K562 (cell line): ENCODE data around the gene AUNIP. TPM values are rescaled to one million over a fixed set of nuclear protein-coding genes. Genes with fewer than 3 reads are reported as not detected.

Experiments used
- ETS2 ChIP-seq: IDR thresholded peaks from 2 replicates; pipeline ENCODE4 v1.6.1; 2016; ENCODE audit warnings: borderline replicate concordance, missing genetic modification characterization, mild to moderate bottlenecking, moderate library complexity, missing compliant biosample characterization; ENCODE audit not compliant: poor library complexity, severe bottlenecking
- ETV1 ChIP-seq: fragments of 450-650 bp; conservative IDR thresholded peaks from 2 replicates; pipeline ENCODE4 v1.6.1; 2016; ENCODE audit warnings: missing genetic modification characterization, control low read depth, low read depth, missing compliant biosample characterization
- FOXA1 ChIP-seq: fragments of 450-650 bp; IDR thresholded peaks from 2 replicates; pipeline ENCODE4 v1.6.1; 2016; ENCODE audit warnings: mild to moderate bottlenecking, borderline replicate concordance
- FOXJ3 ChIP-seq: sonication (generic); formaldehyde crosslinking; IDR thresholded peaks from 2 replicates; pipeline ENCODE4 v1.4.0; 2020; ENCODE audit warnings: mild to moderate bottlenecking, missing genetic modification reagents
- GMEB1 ChIP-seq: fragments of 250-450 bp; sonication (Bioruptor Pico); IDR thresholded peaks from 2 replicates; pipeline ENCODE4 v1.4.0; 2020; ENCODE audit warnings: mild to moderate bottlenecking
- NFXL1 ChIP-seq: fragments of 450-650 bp; formaldehyde crosslinking; IDR thresholded peaks from 2 replicates; pipeline ENCODE4 v1.4.0; 2021; ENCODE audit warnings: mild to moderate bottlenecking
- POLR2AphosphoS2 ChIP-seq: IDR thresholded peaks from 2 replicates; pipeline ENCODE4 v1.6.1; 2012; ENCODE audit warnings: low read length, improper control_type of control experiment
- RBM34 ChIP-seq: fragments of 200-400 bp; formaldehyde crosslinking; IDR thresholded peaks from 2 replicates; pipeline ENCODE4 v1.6.1; 2018; ENCODE audit warnings: low read length, borderline replicate concordance; ENCODE audit not compliant: insufficient read depth
- SIN3B ChIP-seq: fragments of 450-650 bp; IDR thresholded peaks from 2 replicates; pipeline ENCODE4 v1.6.1; 2017; ENCODE audit warnings: low read depth, mild to moderate bottlenecking, moderate library complexity
- TCF3 ChIP-seq: sonication (generic); formaldehyde crosslinking; IDR thresholded peaks from 2 replicates; pipeline ENCODE4 v1.4.0; 2020; ENCODE audit warnings: mild to moderate bottlenecking, missing genetic modification reagents
- XRCC5 ChIP-seq: fragments of 200-400 bp; formaldehyde crosslinking; IDR thresholded peaks from 2 replicates; pipeline ENCODE4 v1.6.1; 2017; ENCODE audit warnings: low read depth, mild to moderate bottlenecking, low read length
- ZBTB40 ChIP-seq, 2 experiments: fragments of 450-650 bp in 1 of 2; sonication (generic) in 1 of 2; formaldehyde crosslinking in 1 of 2; IDR thresholded peaks; 2 replicates each; pipeline versions ENCODE4 v1.7.1 to v1.9.0; 2016 to 2022; ENCODE audit warnings: inconsistent platforms in 1 of 2, mild to moderate bottlenecking in 1 of 2, missing genetic modification reagents in 1 of 2
- ZNF551 ChIP-seq: fragments of 250-450 bp; sonication (Bioruptor Pico); IDR thresholded peaks from 2 replicates; pipeline ENCODE4 v1.5.0; 2021; ENCODE audit warnings: mild to moderate bottlenecking, moderate library complexity
- ZNF764 ChIP-seq: fragments of 250-450 bp; sonication (Bioruptor Pico); IDR thresholded peaks from 2 replicates; pipeline ENCODE4 v1.4.0; 2020; ENCODE audit warnings: low read depth, mild to moderate bottlenecking, moderate library complexity
- polyA plus RNA-seq, 8 experiments: library from polyadenylated mRNA; depleted of rRNA in 4 of 8; stranded (reverse) in 5 of 8; unstranded in 3 of 8; fragments of >200 nt; fragmentation: Nextera tagmentation in 2 of 8; fragmentation: Illumina TruSeq in 1 of 8; extraction: Ambion mirVana in 2 of 8; extraction: Trizol in 1 of 8; gene quantifications; 2 replicates each; pipeline versions ENCODE4 v1.2.1 to v1.2.3, GENCODE V29; 2011 to 2014; ENCODE audit warnings: inconsistent platforms in 1 of 8, missing spikeins in 1 of 8
- total RNA-seq, 7 experiments: library from RNA; depleted of rRNA in 6 of 7; stranded (reverse); fragments of >200 nt in 6 of 7; fragmentation: Illumina TruSeq in 2 of 7; extraction: Trizol in 2 of 7; gene quantifications; 2 replicates each; pipeline versions ENCODE4 v1.2.1 to v1.2.3, GENCODE V29; 2011 to 2021; ENCODE audit warnings: low replicate concordance in 1 of 7

Gene AUNIP
- total and polyA plus RNA-seq, 9 of the 15 experiments (the other 6 are each of a cell fraction or from before 2014, with no cell fraction given), result 12.1 to 53.8 (median 47.1) TPM

DNA sequence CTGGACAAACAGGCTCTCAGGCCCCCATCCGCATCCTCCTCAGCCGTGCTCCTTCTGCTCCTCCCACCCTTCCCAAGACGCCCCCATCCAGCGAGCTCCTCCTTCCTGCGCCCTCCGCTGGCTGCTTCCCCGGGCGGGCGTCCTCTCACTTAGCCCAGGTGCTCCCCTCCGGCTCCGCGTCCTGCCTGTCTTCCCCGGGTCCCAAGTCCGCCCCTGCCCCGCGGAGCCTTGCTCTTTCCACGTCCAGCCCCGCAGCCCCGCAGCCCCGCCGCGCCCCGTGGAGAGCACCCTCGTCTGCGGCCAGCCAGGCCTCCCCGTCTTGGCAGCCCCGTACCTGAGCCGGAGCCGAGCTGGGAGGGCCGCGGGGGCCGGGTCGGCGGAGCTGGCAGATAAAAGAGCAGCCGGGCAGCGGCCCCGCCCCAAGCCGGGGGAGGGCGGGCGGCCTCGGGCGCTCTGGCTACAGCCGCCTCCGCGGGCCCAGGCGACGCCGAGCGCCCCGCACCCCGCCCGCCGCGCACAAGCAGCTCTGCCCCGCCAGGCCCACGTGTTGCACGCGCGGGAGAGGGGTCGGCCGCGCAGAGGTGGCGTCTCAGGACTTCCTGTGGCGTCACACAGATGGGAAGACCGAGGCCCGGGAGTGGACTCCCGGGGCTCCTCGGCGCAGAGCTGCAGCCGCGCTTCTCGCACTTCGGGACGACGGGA is 16.0 kb upstream of the AUNIP start, which contains the start of gene PAQR7 (continued):
- TF ChIP-seq RBM34 (no peak), ZNF551 (no peak), ZBTB40 (IDR thresholded peaks at IDR 0.05) (no peak; the same call in 1 of the 2 replicates), ZBTB40 (CRISPR knock-in tag; IDR thresholded peaks at IDR 0.05) (no peak; the same call in 1 of the 2 replicates), TCF3 (no peak), FOXJ3 (no peak), GMEB1 (CRISPR knock-in tag) (peak; percentile 78), ETV1 (tag) (peak; percentile 16; the same call in 1 of the 2 replicates), XRCC5 (no peak), SIN3B (peak; percentile 70; the same call in 1 of the 2 replicates), ZNF764 (CRISPR knock-in tag) (no peak), POLR2AphosphoS2 (no peak), ETS2 (peak; percentile 54), FOXA1 (no peak), NFXL1 (CRISPR knock-in tag) (no peak)
